OCI-LY1 (cell line): ENCODE data around the gene CPXM1.
A peak's percentile ranks its signal among the peaks of the same experiment; 100 is the strongest.

Experiments
- H2AFZ ChIP-seq: fragments of 200-600 bp; sonication (generic), shearing (Covaris generic); 2 replicates; pipeline ENCODE4 v1.6.0; 2014; ENCODE audit warnings: antibody characterized with exemption, mild to moderate bottlenecking, low read length
- H3F3A ChIP-seq: fragments of 200-600 bp; sonication (generic), shearing (Covaris generic); 2 replicates; pipeline ENCODE4 v1.6.0; 2014; ENCODE audit warnings: mild to moderate bottlenecking, antibody characterized with exemption, low read length, moderate library complexity; ENCODE audit not compliant: insufficient read depth
- H3K27ac ChIP-seq: fragments of 200-600 bp; sonication (generic); 2 replicates; pipeline ENCODE4 v1.5.1; 2014; ENCODE audit warnings: low read length, mixed run types, mild to moderate bottlenecking, low read depth; ENCODE audit not compliant: poor library complexity, severe bottlenecking
- H3K27me3 ChIP-seq: fragments of 200-600 bp; sonication (generic); 2 replicates; pipeline ENCODE4 v1.6.0; 2014; ENCODE audit warnings: antibody characterized with exemption, mild to moderate bottlenecking, low read length, moderate library complexity; ENCODE audit not compliant: insufficient read depth
- H3K36me3 ChIP-seq: fragments of 200-600 bp; sonication (generic); 2 replicates; pipeline ENCODE4 v1.6.1; 2014; ENCODE audit warnings: mild to moderate bottlenecking, antibody characterized with exemption, low read length, moderate library complexity, mixed read lengths; ENCODE audit not compliant: insufficient read depth
- H3K4me1 ChIP-seq: fragments of 200-600 bp; sonication (generic); 2 replicates; pipeline ENCODE4 v1.5.1; 2014; ENCODE audit warnings: mild to moderate bottlenecking, low read length, moderate library complexity; ENCODE audit not compliant: insufficient read depth, severe bottlenecking
- H3K4me2 ChIP-seq: fragments of 200-600 bp; sonication (generic), shearing (Covaris generic); 2 replicates; pipeline ENCODE4 v1.6.1; 2014; ENCODE audit warnings: low read length
- H3K4me3 ChIP-seq: fragments of 200-600 bp; sonication (generic); 2 replicates; pipeline ENCODE4 v1.5.1; 2014; ENCODE audit warnings: low read length, low read depth, mild to moderate bottlenecking, mixed read lengths; ENCODE audit not compliant: poor library complexity, severe bottlenecking
- H3K79me2 ChIP-seq: fragments of 200-600 bp; shearing (Covaris generic); 2 replicates; pipeline ENCODE4 v1.6.1; 2016; ENCODE audit warnings: mixed run types, low read length, mixed read lengths; ENCODE audit not compliant: insufficient read depth
- H3K9ac ChIP-seq: fragments of 200-600 bp; sonication (generic), shearing (Covaris generic); 2 replicates; pipeline ENCODE4 v1.6.1; 2014; ENCODE audit warnings: mild to moderate bottlenecking, low read length, mixed read lengths
- H3K9me2 ChIP-seq: fragments of 200-600 bp; sonication (generic), shearing (Covaris generic); 2 replicates; pipeline ENCODE4 v1.6.1; 2014; ENCODE audit warnings: low read depth, mild to moderate bottlenecking, low read length, mixed read lengths
- H3K9me3 ChIP-seq: fragments of 200-600 bp; shearing (Covaris generic); 2 replicates; pipeline ENCODE4 v1.6.1; 2014; ENCODE audit warnings: low read length, mixed read lengths
- H4K20me1 ChIP-seq: fragments of 200-600 bp; sonication (generic), shearing (Covaris generic); 2 replicates; pipeline ENCODE4 v1.6.0; 2016; ENCODE audit warnings: mild to moderate bottlenecking, low read length; ENCODE audit not compliant: insufficient read depth
- EZH2 ChIP-seq: fragments of 200-600 bp; sonication (generic), shearing (Covaris generic); IDR thresholded peaks from 2 replicates; pipeline ENCODE4 v1.8.0; 2017; ENCODE audit warnings: borderline replicate concordance, mixed run types, mild to moderate bottlenecking, antibody characterized with exemption, low read length, moderate library complexity, mixed read lengths
- TF ChIP-seq, protein P1 (sequence below): fragments of 200-600 bp; sonication (generic), shearing (Covaris generic); IDR thresholded peaks from 2 replicates; pipeline ENCODE4 v1.5.1; 2017; ENCODE audit warnings: mild to moderate bottlenecking, antibody characterized with exemption, low read length, moderate library complexity, mixed read lengths

Gene CPXM1

DNA sequence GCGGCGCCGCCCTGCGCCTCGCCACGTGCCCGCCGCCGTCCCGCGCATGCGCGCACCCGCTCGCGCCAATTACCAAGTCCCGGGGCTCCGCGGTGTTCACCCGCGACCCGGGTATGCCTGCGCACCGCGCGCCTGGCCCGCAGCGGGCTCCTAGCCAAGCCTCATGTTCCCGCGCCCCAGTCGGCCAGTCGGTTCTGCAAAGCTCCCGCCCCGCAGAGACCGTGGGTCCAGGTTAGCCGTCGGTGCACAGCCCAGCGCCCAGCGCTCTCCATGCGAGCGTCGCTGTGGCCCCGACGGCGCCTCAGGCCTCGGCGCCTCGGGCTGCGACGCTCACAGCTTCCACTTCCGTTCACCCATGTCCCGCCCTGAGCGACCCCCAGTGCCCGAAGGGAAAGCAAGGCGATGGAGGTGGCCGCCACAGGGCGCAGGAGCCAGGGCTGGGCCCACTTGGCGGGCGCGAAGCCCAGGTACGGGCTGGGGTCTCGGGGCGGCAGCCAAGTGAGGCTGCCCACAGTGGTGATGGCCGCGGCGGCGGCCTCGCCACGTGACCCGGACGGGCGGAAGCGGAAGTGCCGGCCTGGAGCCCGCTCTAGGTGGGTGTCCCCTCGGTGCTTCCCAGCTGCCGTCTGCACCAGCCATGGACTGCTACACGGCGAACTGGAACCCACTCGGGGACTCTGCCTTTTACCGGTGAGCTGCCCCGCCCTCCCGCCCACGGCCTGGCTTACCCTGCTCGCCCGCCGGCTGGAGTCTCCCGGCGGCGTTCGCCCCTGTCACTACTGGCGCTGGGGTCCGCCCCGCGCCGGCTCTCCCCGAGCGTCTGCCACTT, 39.9 kb upstream of the CPXM1 start, which contains the start of the genes PCED1A and VPS16:
Gene PCED1A (minus strand): TSS at position 518 of the 829 bp plus-strand sequence. CDS start 743 bp downstream, outside the sequence.
Gene VPS16 (plus strand): TSS at position 608 of the 829 bp plus-strand sequence. CDS start 30 bp downstream, at position 638.
- Histone ChIP-seq H3K27ac (no peak within 1 kb of the TSS), H2AFZ (0 out of 2 replicates have a peak within 1 kb of the TSS, but pooled peaks have one; percentile 81)

DNA sequence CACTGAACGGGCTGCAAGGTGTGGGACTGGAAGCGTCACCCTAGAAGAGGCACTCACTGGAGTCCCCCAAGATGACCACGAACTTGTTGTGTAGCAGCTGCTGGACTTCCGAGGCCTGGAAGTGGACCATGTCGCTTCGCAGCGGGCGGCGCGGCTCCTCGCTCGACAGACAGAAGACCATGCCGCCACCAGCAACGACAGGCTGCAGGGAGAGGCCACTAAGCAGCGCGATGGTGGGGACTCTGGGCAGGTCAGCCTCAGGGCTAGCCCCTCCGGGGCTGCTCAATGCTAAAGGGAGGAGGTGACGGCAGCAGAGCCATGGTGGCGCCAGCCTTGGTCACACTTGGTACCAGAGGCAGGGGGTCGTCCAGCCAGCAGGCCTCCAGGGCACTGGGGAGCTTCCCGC, 39.3 kb upstream of the CPXM1 start:
- 0 out of 2 replicates have a peak, but pooled peaks cover 6% of the 10 kb centered on the region for H3K36me3 ChIP-seq
- H3F3A ChIP-seq: no peaks in the 10 kb centered on the region
- H3K27me3 ChIP-seq: no peaks in the 10 kb centered on the region
- peaks cover 31% of the 10 kb centered on the region for H3K4me1 ChIP-seq
- H3K4me3 ChIP-seq: peak overlapping the region; percentile 96
- H2AFZ ChIP-seq: no peak overlapping the region
- TF ChIP-seq EZH2: no peak
- no peaks in the 10 kb centered on the region for H3K9me3 ChIP-seq
- no peaks in the 10 kb centered on the region for H3K79me2 ChIP-seq
- H3K27ac ChIP-seq: no peak overlapping the region
- no peaks in the 10 kb centered on the region for H4K20me1 ChIP-seq
- no peak overlapping the region; the same call in 1 of the 2 replicates for H3K9ac ChIP-seq
- peak overlapping the region; percentile 71 for H3K4me2 ChIP-seq
- H3K9me2 ChIP-seq: no peaks in the 10 kb centered on the region

More for the DNA sequence above, 39.9 kb upstream of the CPXM1 start, which contains the start of the genes PCED1A and VPS16:
- Histone ChIP-seq H3K9ac (peak within 1 kb of the TSS; percentile 78), H3K36me3 (0 out of 2 replicates have a peak, but pooled peaks cover 6% of the 10 kb centered on the region), H3F3A (no peaks in the 10 kb centered on the region), H3K4me3 (peak within 1 kb of the TSS; percentile 96), H3K9me3 (no peaks in the 10 kb centered on the region), H3K79me2 (no peaks in the 10 kb centered on the region), H3K9me2 (no peaks in the 10 kb centered on the region), H4K20me1 (no peaks in the 10 kb centered on the region), H3K4me1 (peaks cover 31% of the 10 kb centered on the region), H3K27me3 (no peaks in the 10 kb centered on the region), H3K4me2 (peak within 1 kb of the TSS; percentile 94)
- TF ChIP-seq EZH2: no peak
- TF ChIP-seq, protein P1, sequence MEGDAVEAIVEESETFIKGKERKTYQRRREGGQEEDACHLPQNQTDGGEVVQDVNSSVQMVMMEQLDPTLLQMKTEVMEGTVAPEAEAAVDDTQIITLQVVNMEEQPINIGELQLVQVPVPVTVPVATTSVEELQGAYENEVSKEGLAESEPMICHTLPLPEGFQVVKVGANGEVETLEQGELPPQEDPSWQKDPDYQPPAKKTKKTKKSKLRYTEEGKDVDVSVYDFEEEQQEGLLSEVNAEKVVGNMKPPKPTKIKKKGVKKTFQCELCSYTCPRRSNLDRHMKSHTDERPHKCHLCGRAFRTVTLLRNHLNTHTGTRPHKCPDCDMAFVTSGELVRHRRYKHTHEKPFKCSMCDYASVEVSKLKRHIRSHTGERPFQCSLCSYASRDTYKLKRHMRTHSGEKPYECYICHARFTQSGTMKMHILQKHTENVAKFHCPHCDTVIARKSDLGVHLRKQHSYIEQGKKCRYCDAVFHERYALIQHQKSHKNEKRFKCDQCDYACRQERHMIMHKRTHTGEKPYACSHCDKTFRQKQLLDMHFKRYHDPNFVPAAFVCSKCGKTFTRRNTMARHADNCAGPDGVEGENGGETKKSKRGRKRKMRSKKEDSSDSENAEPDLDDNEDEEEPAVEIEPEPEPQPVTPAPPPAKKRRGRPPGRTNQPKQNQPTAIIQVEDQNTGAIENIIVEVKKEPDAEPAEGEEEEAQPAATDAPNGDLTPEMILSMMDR: no peak

DNA sequence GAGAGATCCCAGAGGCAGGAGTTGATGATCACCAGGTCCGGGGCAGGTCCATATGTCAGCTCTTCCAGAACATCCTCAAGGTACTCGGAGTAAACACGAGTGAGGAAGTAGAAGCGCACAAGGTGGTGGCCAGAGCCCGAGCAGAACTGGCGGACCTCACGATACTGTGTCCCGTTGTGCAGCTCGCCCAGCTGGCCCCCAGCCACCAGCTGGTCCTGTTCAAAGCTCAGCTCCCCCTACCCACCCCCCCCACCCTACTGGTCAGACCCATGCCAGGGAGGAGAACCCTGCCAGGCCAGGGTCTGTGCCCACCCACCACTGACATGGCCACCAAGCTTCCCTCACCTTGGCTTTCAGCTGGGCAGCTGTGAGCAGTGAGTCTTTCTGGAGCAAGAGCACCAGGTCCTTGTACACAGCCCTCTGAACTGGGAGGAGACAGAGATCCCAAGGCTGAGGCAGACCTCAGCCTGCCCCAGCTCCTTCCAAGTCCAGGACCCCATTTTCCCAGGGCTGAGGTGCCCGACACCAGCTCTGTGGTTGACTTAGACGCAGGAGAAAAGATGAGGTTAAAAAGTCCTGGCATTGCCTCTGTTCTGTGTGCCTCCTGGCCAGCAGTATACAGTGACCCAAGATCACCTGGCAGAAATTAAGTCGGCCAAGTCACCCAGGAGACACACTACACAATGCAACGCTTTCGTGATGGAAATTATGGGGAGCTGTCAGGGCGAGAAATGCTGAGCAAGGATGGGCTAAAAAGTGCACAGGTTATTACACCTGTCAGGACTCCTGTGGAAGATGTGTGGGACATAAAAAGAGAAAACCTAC, 38.6 kb upstream of the CPXM1 start:
- H3K36me3 ChIP-seq: 0 out of 2 replicates have a peak, but pooled peaks cover 6% of the 10 kb centered on the region
- no peaks in the 10 kb centered on the region for H3K9me3 ChIP-seq
- no peaks in the 10 kb centered on the region for H4K20me1 ChIP-seq
- H3K27ac ChIP-seq: no peak overlapping the region
- no peak overlapping the region for H3K9ac ChIP-seq
- TF ChIP-seq, protein P1: no peak
- no peak for TF ChIP-seq EZH2
- H3K4me3 ChIP-seq: peak overlapping the region; percentile 96
- H2AFZ ChIP-seq: no peak overlapping the region
- H3K79me2 ChIP-seq: no peaks in the 10 kb centered on the region
- no peaks in the 10 kb centered on the region for H3K9me2 ChIP-seq
- H3K4me1 ChIP-seq: peaks cover 31% of the 10 kb centered on the region
- no peaks in the 10 kb centered on the region for H3F3A ChIP-seq
- H3K4me2 ChIP-seq: peak overlapping the region; percentile 71; the same call in 1 of the 2 replicates
- no peaks in the 10 kb centered on the region for H3K27me3 ChIP-seq
